SKM-1 (cell line): ENCODE measurements around the gene CNKSR3.
"Not testable (repeated sequence)": the region's sequence is repeated elsewhere in the genome, so short reads cannot be mapped to it uniquely, and the experiment has no call there.

ENCODE experiments used
- DNase-seq: peaks from one replicate; lab custom pipeline; 2025; ENCODE audit not compliant: unreplicated experiment; lab: John Stamatoyannopoulos, UW

Gene CNKSR3

GRCh38 chr6:154529957-154530356, 19.5 kb upstream of the CNKSR3 start:
- DNase-seq, result no peak

- DNase-seq, result no peak
Observed at GRCh38 chr6:154528310-154528915, 17.9 kb upstream of the CNKSR3 start.

- no peak for DNase-seq
Observed at GRCh38 chr6:154526996-154527395, 16.5 kb upstream of the CNKSR3 start.

GRCh38 chr6:154522576-154522975, 12.1 kb upstream of the CNKSR3 start:
- no peak for DNase-seq

- no peak for DNase-seq
Observed at GRCh38 chr6:154521412-154521811, 10.9 kb upstream of the CNKSR3 start.

GRCh38 chr6:154520280-154520679, 9.8 kb upstream of the CNKSR3 start:
- DNase-seq, result no peak

GRCh38 chr6:154518396-154518795, 7.9 kb upstream of the CNKSR3 start:
- DNase-seq, result no peak

- DNase-seq, result no peak
Observed at GRCh38 chr6:154516276-154516675, 5.8 kb upstream of the CNKSR3 start.

- DNase-seq, result no peak
Observed at GRCh38 chr6:154515826-154516225, 5.3 kb upstream of the CNKSR3 start.

GRCh38 chr6:154515076-154515475, 4.6 kb upstream of the CNKSR3 start:
- DNase-seq, result not testable (repeated sequence)

- DNase-seq, result no peak
Observed at GRCh38 chr6:154514481-154514880, 4.0 kb upstream of the CNKSR3 start.

- no peak for DNase-seq
Observed at GRCh38 chr6:154513601-154514320, 3.3 kb upstream of the CNKSR3 start.

GRCh38 chr6:154512201-154512600, 1.7 kb upstream of the CNKSR3 start:
- DNase-seq, result no peak

GRCh38 chr6:154511791-154512190, 1.3 kb upstream of the CNKSR3 start:
- no peak for DNase-seq

- no peak for DNase-seq
Observed at GRCh38 chr6:154509421-154510143, 903 bp downstream of the CNKSR3 start.

GRCh38 chr6:154508573-154509375, 1.7 kb downstream of the CNKSR3 start:
- DNase-seq, result no peak

- DNase-seq, result no peak
Observed at GRCh38 chr6:154506991-154507898, 3.2 kb downstream of the CNKSR3 start.

GRCh38 chr6:154506582-154506981, 3.9 kb downstream of the CNKSR3 start:
- DNase-seq, result no peak

GRCh38 chr6:154506108-154506507, 4.4 kb downstream of the CNKSR3 start:
- DNase-seq, result no peak

- DNase-seq, result no peak
Observed at GRCh38 chr6:154504865-154505449, 5.5 kb downstream of the CNKSR3 start.
